IPS-11a (cell line): ENCODE results near the gene FCHSD1.
A peak's percentile ranks its signal among the peaks of the same experiment; 100 is the strongest.

Experiments used
- H3K4me3 ChIP-seq: one replicate; pipeline ENCODE4 v1.5.1; 2013; ENCODE audit warnings: low read depth, low read length, control low read depth

The FCHSD1 gene

DNA sequence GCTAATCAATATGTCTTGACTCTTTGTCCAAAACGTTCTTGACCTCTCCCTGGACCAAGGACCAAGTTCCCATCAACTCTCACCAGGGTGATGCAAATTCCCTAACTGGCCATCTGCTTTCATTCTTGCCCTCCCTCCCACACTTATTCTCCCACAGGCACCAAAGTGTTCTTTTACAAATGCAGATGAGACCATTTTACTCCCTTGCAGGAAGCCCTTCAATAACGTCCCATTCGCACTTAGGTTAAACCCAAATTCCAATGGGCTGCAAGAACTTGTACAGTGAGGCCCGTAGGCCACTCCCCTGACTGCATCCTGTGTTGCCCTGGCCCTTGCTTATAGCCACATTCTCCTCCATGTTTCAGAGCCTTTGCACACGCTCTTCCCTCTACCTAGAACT lies 23.5 kb upstream of the FCHSD1 start:
- no peak overlapping the region for H3K4me3 ChIP-seq

DNA sequence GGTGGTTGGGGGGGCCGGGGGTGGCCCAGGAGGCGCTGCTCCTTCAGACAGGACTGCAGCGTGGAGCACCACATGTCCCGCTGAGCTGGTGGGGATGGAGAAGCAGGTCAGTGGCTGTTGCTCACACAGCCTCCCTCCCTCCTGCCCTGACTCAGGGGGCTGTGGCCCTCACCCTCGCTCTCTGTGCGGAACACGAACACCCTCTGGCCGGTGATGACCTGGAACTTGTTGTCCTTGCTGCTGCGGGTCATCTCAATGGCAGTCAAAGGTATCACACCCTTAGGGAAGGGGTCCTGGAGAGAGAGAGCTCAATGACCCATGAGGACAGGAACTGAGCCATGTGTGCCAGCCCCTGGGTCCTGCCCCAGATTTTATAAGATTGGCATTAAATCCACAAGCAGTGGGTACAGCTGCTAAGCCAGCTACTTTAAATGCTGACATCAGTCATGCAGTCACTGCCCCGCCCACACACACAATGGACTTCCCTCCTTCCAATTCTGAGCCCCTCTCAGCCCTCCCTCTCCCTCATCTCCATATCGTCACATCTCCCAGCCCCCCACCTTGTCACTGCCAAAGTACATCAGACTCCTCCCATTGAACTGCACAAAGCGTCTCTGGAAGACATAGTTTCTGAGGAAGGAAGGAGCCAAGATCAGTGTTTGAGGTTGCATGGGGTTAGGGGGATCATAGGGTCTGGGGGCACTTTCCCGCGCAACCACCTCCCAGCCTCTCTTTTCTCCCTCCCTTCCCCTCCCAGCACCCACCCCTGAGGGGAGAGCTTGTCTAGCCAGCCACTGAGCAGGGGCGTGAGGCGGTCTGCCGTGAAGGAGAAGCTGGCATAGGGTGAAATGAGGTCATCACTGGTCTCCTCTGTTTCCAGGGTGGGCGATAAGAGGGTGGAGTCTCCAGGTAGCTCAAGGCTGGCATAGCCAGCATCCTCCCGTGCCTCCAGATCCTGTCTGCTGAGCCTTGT lies 21.9 kb upstream of the FCHSD1 start:
- H3K4me3 ChIP-seq = no peak overlapping the region

DNA sequence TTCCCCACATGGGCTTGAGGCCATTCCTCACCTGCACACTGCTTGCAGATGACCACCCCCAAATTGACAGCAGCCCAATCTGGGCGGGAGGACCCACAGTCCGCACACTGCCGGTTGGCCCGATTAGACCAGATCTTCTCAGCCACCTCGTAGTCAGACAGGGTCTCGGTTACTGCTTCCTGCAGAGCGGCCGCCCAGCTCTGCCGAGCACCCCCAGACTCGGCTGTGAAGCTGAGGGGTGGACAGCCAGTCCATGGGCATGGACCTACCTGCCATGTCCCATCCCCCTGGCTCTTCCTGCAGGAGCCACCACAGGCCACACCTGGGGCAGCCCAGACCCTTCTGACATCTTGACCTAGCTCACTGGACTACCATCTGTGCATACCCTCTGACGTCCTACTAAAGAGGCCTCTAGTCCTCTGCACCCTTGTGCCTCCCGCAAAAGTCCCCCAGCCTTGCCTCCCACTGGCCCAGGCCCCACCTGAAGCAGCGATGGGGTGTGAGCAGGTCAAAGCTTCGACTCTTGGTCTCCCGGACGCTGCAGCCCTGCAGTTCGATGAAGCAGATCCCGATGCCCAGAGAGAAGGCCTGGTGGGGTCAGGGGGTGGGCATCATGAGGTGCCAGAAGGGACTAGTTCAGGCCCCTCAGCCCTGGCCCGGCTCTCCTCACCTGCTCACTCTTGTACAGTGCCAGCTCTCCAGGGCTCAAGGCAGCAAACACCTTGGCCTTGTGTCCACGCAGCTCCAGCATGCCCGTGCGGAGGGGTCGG lies 21.0 kb upstream of the FCHSD1 start:
- no peak overlapping the region for H3K4me3 ChIP-seq

DNA sequence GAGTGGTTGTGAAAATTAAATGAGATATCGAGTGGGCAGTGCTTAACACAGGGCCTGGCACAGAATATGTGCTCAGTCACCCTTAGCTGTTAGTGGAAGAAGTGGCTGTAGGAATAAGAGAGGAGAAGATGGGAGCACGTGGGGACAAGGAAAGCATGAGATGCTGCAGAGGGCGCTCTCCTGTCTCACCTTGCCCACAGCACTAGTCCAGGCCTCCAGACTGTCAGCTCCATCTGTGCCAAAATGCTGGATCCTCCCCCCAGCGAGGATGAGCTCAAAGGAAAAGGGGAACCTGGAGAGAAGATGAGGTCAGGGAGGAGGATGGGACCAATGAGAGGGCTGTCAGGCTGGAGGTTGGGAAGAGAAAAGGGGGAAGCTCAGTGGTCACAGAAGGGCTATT lies 18.3 kb upstream of the FCHSD1 start:
- no peak overlapping the region for H3K4me3 ChIP-seq

DNA sequence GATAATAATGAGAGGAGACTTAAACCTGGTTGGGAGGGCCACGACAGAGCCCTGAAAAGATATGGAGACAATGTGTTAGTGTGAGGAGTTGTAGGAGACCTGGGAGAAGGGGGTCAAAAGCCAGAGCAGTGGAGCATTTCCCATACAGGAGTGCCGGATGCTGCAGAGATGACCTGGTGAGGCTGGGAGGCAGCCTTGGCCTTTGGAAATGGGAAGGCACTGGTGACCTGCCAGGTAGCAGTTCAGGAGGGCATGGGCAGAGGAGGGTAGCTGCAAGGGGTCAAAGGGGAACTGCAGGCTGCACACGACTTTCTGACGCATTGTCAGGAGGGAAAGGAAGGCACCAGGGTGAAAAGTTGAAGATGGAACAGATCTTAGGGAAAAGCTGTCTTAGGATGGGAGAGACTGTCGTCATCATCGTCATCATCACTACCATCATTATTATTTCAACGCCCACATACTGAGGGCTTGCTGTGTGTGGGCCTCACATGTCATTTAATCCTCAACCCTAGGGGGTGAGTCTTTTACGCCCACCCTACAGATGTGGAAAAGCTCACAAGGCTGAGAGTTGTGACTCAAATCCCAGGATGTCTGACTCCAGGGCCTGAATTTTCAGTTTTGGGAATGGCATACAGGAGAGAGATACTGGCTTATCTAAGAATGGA lies 17.5 kb upstream of the FCHSD1 start:
- H3K4me3 ChIP-seq = no peak overlapping the region

DNA sequence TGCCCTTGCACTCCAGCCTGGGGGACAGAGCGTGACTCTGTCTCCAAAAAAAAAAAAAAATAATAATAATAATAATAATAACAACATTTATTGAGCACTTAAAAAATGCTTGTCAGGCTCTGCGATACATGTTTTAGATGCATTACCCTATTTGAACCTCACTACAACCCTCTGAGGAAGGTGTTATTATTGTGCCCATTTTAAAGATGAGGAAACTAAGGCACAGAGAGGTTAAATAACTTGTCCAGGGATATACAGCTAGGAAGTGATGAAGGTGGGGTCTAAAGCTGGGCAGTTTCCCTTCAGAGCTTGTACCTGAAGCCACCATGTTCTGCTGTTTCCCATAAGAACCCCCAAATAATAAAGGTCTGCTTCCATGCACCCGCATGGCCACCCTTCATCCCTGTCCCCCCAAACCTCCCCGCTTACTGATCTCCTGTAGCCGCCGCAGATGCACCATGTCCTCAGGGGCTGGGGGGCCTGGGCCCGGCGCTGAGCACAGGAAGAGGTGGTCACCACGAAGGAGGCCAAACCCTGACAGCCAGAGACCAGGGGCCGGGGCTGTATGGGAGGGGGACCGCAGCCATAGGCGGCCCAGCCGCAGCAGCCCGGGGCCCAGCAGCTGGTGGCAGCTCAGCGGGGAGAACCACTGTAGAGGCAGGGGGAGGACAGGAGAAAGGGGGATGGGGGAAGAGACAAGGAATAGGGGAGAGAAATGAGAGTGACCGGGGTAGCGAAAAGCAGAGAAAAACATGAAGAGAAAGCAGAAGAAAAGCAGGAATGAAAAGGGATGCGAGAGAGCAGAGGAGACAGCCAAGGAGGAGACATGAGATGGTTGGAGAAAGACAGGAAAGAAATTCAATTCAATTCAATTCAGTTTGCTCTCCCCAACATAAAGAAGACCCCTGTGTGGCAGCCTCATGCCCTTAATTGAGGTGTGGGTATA lies 15.1 kb upstream of the FCHSD1 start:
- no peak overlapping the region for H3K4me3 ChIP-seq

DNA sequence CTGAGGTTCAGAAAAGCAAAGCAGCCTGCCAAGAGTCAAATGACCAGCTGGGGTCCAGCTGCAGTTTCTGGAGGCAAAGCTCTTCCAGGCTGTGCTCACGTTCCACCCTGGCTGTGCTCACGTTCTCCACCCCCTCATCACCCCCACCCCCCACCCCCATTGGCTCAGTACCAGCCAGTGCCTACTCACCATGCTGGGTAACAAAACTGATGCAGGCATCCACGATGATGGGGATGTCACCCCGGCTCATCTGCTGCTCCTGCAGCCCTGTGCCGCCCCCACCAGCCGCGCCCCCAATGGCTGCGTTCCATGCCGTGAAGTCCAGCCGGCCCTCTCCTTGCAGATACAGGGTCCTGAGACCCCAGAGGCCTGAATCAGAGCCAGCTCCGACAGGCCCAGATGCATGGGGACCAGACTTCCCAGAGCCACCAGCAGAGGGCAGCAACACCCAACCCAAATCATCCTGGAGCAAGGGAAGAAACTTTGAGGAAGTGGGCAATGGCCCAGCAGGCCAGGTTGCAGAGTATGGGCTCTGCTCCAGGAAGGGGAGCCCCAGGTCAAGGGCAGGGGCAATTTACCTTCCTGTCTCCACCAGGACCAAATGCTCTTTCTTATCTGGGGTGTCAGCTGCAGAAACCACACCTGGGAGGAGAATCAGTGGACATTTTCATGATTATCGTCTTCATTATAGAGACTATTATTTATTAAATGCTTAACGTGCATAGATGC lies 13.7 kb upstream of the FCHSD1 start:
- H3K4me3 ChIP-seq = no peak overlapping the region

DNA sequence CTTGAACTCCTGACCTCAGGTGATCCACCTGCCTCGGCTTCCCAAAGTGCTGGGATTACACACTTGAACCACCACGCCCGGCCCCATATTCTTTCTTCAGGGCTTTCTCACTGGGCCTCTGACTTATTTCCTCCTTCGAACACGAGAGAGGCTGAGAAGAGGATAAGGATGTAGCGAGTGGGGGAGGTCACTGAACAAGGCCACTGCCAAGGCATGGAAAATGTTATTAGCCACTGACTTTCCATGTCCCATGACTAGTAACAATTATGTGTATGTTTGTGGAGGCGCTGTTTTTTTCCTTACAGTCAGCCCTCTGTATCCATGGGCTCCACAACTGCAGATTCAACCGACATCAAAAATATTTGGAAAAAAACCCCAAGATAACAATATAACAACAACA lies 12.3 kb upstream of the FCHSD1 start:
- no peak overlapping the region for H3K4me3 ChIP-seq

DNA sequence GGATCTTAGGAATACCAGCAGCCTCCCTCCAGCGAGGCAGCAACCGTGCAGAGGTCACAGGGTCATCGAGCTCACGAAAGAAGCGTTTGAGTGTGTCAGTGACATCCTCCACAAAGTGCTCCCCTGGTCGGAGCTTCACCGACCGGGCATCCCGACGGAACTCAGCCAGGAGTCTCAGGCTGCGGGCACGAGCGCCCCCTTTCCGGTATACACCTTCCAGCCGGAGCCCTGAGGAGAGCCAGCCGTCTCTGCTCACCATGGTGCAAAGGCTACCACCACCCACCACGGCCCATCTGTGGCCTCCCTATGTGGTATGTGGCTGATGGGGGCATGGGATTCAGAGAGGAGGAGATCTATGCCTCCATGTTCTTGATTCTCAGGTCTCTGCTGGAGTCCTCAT lies 10.8 kb upstream of the FCHSD1 start:
- no peak overlapping the region for H3K4me3 ChIP-seq

DNA sequence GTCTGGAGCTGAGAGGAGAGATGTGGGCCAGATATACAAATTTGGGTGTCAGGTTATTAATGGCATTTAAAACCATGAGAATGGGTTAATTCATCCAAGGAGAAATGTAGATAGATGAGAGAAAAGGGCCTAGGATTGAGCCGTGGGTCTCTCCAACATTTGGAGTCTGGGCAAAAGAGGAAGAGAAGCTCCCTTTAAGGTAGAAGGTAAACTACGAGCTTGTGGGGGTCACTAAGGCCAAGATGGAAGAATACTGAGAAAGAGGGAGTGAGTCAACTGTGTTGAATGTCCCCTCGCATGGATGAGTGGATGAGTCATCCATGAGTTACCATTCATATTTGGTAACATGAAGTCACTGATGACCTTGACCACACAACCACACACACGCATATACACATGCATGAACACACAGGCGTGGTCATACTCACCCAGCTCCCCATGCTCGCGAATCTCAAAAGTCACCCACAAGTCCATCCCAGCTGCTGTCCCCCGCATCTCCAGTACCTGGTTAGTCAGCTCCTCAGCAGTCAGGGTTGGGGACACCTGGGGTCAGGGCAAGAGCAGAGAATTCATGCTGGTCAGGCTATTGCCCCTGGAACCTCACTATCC lies 6.8 kb upstream of the FCHSD1 start:
- no peak overlapping the region for H3K4me3 ChIP-seq

DNA sequence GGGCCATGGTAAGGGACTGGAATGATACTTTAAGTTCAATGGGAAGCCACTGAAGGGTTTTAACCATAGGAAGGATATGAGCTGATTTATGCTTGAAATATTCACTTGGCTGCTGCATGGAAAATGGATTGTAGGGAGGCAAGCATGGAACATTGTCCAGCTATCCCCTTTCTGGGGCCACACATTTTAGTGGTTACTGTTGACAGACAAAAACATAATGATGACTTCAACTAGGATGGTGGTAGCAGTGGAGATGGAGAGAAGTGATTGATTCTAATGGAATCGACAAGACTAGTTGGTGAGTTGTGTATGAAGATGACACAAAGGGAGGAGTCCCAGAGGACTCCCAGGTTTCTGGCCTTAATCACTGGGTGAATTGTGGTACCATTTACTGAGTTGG lies 6.2 kb upstream of the FCHSD1 start:
- H3K4me3 ChIP-seq = no peak overlapping the region

DNA sequence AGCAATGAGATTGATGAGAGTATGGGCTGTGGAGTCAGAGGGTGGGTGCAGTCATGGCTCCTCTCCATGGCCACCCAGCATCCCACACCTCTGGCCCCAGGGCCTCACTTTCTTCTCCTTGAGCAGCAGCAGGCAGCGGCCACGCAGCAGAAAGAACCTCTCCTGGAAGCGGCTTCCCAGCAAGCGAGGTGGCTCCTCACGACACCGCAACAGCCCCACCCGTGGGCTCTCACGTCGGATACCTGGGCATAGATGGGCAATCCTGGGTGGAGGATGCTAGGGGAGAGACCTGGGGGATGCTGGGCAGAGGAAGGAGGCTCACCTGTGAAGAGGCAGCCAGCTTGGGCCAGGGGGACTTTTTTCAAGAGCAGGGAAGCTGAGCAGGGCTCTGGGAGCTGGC lies 5.2 kb upstream of the FCHSD1 start:
- no peak overlapping the region for H3K4me3 ChIP-seq

DNA sequence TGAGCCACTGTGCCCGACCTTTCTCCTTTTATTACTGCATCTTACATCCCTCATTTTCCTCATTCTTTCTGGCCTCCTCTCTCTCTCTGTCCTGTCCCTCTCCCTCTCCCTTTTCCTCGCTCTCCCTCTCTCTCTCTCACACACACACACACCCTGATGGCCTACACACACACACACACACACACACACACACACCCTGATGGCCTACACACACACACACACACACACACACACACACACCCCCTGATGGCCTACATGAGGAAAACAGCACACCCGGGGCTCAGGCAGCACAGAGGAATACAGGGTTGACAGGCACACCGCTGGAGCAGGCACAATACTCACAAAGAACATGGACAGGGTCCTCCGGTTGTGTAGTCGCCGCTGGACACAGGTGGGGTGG lies 3.8 kb upstream of the FCHSD1 start:
- no peak overlapping the region for H3K4me3 ChIP-seq

DNA sequence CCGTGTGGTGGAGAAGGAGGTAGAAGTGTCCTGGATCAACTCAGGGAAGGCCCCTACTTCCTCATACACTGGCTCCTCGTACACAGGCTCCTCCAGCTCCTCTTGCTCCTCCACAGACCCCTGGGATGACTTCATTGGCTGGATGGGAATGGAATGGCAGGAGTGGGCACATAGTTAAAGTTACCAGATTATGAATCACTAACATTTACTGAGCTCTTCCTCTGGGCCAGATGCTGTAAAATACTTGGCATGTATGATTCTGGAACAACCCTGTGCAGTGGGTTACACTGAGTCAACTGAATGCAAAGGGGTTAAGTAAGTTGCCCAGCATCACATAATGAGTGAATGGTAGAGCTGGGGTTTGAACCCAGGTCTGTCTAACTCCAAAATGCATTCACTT lies 3.1 kb upstream of the FCHSD1 start:
- no peak overlapping the region for H3K4me3 ChIP-seq

DNA sequence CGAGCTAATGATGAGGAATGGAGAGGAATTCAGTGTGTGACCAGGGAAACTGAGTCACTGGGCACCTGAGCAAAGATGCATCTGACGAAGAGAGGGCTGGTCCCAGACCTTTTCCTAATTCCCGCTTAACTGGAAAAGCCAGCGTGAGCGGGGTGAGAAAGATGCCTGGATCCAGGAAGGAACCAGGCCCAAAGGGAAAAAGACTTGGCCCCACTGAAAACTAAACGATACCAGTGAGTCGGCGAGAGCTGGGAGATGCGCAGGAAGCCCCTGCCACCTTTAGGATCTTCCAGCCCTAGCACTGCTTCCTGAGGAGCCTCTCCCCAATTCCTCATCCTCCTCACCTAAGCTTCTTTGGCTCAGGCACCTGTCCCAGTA lies 499 bp upstream of the FCHSD1 start:
- H3K4me3 ChIP-seq = peak overlapping the region; percentile 18

DNA sequence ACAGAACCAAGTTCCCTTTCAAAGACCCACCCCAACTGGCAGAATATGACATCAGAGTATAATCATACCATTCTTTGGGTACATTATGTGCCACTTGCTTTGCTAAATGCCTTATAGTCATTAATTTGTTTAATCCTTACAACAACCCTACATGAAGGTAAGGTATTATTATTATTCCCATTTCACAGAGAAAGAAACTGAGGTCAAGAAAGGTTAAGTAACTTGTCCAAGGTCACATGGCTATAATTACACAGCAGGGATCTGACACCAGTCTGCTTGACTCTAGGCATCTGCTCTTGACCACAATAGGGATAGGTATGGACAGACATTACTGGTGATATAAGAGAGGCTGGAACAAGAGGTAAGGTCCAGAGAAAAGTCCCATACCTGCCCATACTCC lies 1.2 kb downstream of the FCHSD1 start:
- H3K4me3 ChIP-seq = no peak overlapping the region

DNA sequence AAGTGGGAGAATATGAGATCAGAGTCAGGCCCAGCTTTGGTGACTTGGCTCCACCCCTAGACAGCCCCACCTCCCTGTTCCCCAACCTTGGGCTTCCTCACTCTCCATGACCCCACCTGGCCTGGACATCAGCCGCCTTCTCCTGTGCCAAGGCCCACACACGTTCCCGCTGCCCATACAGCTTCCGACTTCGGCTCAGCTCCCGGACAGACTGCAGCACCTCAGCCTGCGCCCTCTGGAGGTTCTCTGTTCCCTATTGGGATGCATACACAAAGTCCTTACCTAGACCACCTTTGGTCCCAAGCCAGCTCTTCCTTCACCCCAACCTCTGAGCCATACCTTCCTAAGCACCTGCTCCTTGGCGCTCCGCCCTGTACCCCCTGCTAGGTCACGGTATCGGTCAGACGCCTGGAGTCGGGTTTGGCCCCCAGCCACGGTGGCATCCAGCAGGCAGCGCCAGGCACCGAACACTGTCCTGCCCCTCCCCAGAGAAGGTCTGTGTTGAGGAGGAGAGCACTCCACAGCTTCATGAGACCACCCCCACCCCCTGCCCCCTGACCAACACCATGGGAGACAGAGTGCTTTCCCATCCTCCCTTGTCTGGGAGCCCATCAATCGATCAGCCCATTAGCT lies 2.0 kb downstream of the FCHSD1 start:
- H3K4me3 ChIP-seq = no peak overlapping the region

DNA sequence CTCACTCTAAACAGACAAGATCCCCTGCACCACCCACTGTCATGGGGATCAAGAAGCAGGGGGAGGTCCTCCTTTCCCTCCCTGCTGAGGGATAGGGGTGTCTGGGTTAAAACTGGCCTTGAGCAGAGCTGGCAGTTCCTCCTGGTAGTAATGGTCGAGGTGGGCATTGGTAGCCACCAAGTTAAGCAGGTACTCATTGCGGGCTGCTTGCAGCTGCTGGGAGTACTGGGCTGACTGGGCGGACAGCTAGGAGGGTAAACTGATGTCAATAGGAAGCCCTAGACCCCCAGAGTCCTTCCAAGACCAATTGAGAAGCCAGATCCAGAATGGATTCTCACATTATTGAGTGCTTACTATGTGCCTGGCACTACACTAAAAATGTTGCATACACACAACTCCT lies 3.4 kb downstream of the FCHSD1 start:
- no peak overlapping the region for H3K4me3 ChIP-seq

DNA sequence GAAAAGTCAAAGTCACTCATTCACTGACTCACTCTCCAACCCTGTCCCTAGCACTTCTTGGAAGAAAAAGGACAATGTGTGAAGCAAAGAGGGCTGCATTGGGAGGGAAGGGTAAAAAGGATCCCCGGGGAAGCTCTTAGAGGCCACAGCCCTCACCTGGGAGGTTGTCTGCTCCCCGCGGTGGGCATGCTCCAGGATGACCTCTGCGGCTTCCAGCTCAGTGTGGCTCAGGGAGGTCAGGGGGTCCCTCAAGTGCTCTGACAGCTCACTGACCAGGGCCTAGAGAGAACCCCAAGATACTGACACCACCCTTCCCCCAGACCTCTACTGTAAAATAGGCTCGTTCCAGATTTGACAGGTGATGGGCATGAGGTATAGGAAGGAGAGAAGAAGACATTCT lies 4.0 kb downstream of the FCHSD1 start:
- H3K4me3 ChIP-seq = no peak overlapping the region
